Measurements from ENCODE around the gene NADK. TPM values are rescaled to one million over a fixed set of nuclear protein-coding genes. Genes with fewer than 3 reads are reported as not detected.
A peak's percentile ranks its signal among the peaks of the same experiment; 100 is the strongest.

Gene NADK
- total and polyA plus RNA-seq, 2 of the 13 experiments (the other 11 are each of a cell fraction or from before 2014, with no cell fraction given) = 56.6 to 60.1 TPM

DNA sequence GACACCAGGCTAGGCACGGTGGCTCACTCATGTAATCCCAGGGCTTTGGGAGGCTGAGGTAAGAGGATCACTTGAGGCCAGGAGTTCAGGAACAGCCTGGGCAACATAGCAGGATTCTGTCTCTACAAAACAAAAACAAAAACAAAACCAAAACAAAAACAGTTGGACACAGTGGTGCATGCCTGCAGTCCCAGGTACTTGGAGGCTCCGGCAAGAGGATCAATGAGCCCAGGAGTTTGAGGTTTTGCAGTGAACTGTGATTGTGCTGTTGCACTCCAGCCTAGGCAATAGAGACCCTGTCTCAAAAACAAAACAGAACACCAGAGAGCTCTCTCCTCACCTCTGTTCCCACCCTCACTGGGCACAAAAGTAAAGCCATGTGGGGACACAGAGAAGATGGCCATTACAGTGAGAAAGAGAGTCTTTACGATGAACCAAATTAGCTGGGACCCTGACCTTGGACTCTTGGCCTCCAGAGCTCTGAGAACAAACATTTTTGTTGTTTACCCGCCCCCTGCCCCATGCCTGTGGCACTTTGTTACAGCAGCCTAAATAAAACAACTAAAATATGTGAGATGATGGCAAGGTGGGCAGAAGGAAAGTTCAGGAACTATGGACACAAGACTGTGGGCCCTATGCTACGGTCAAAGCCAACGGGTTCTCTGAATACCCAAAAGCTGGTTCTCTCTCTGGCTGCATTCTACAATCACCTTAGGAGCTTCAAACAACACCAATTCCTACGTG lies 9.8 kb downstream of the NADK start (continued):
- TF ChIP-seq, protein P1, sequence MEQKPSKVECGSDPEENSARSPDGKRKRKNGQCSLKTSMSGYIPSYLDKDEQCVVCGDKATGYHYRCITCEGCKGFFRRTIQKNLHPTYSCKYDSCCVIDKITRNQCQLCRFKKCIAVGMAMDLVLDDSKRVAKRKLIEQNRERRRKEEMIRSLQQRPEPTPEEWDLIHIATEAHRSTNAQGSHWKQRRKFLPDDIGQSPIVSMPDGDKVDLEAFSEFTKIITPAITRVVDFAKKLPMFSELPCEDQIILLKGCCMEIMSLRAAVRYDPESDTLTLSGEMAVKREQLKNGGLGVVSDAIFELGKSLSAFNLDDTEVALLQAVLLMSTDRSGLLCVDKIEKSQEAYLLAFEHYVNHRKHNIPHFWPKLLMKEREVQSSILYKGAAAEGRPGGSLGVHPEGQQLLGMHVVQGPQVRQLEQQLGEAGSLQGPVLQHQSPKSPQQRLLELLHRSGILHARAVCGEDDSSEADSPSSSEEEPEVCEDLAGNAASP (CRISPR knock-in tag; IDR thresholded peaks at IDR 0.05; ENCODE audit: borderline replicate concordance) = peak; percentile 65; the same call in 1 of the 2 replicates
- TF ChIP-seq ZNF326 (CRISPR knock-in tag; IDR thresholded peaks at IDR 0.05; ENCODE audit: borderline replicate concordance) (no peak), TCF7 (IDR thresholded peaks at IDR 0.05; ENCODE audit: low read depth) (peak; percentile 35; the same call in 1 of the 2 replicates), MAFG (CRISPR knock-in tag; IDR thresholded peaks at IDR 0.05) (no peak), RORA (CRISPR knock-in tag; IDR thresholded peaks at IDR 0.05) (no peak), ZKSCAN5 (CRISPR knock-in tag; IDR thresholded peaks at IDR 0.05) (no peak), RFXAP (CRISPR knock-in tag; IDR thresholded peaks at IDR 0.05; ENCODE audit: borderline replicate concordance) (peak; percentile 46; the same call in 1 of the 2 replicates), ZFP36 (IDR thresholded peaks at IDR 0.05; ENCODE audit: borderline replicate concordance, low read depth, low read length, partially characterized antibody) (no peak), BORCS8-MEF2B (CRISPR knock-in tag; IDR thresholded peaks at IDR 0.05) (no peak), ZNF883 (CRISPR knock-in tag; IDR thresholded peaks at IDR 0.05; ENCODE audit: not compliant biosample characterization) (no peak), GPN1 (CRISPR knock-in tag; IDR thresholded peaks at IDR 0.05; ENCODE audit: borderline replicate concordance) (no peak), KLF13 (CRISPR knock-in tag; IDR thresholded peaks at IDR 0.05) (no peak), SRF (IDR thresholded peaks at IDR 0.05; ENCODE audit: low read depth, low read length) (no peak), SIN3B (IDR thresholded peaks at IDR 0.05; ENCODE audit: low read length) (no peak), ZNF703 (CRISPR knock-in tag; IDR thresholded peaks at IDR 0.05; ENCODE audit: borderline replicate concordance) (no peak), DPF2 (CRISPR knock-in tag; IDR thresholded peaks at IDR 0.05; ENCODE audit: borderline replicate concordance, low read depth) (no peak), ZNF790 (CRISPR knock-in tag; IDR thresholded peaks at IDR 0.05; ENCODE audit: borderline replicate concordance) (no peak)
- TF ChIP-seq, protein P2, sequence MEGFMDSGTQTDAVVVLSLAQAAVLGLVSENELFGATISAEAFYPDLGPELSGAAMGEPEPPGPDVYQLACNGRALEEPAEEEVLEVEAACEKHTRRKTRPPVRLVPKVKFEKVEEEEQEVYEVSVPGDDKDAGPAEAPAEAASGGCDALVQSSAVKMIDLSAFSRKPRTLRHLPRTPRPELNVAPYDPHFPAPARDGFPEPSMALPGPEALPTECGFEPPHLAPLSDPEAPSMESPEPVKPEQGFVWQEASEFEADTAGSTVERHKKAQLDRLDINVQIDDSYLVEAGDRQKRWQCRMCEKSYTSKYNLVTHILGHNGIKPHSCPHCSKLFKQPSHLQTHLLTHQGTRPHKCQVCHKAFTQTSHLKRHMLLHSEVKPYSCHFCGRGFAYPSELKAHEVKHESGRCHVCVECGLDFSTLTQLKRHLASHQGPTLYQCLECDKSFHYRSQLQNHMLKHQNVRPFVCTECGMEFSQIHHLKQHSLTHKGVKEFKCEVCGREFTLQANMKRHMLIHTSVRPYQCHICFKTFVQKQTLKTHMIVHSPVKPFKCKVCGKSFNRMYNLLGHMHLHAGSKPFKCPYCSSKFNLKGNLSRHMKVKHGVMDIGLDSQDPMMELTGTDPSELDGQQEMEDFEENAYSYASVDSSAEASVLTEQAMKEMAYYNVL (CRISPR knock-in tag; IDR thresholded peaks at IDR 0.05; ENCODE audit: borderline replicate concordance) = no peak
- TF ChIP-seq, protein P3, sequence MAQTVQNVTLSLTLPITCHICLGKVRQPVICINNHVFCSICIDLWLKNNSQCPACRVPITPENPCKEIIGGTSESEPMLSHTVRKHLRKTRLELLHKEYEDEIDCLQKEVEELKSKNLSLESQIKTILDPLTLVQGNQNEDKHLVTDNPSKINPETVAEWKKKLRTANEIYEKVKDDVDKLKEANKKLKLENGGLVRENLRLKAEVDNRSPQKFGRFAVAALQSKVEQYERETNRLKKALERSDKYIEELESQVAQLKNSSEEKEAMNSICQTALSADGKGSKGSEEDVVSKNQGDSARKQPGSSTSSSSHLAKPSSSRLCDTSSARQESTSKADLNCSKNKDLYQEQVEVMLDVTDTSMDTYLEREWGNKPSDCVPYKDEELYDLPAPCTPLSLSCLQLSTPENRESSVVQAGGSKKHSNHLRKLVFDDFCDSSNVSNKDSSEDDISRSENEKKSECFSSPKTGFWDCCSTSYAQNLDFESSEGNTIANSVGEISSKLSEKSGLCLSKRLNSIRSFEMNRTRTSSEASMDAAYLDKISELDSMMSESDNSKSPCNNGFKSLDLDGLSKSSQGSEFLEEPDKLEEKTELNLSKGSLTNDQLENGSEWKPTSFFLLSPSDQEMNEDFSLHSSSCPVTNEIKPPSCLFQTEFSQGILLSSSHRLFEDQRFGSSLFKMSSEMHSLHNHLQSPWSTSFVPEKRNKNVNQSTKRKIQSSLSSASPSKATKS (CRISPR knock-in tag; IDR thresholded peaks at IDR 0.05) = no peak
- TF ChIP-seq, protein P4, sequence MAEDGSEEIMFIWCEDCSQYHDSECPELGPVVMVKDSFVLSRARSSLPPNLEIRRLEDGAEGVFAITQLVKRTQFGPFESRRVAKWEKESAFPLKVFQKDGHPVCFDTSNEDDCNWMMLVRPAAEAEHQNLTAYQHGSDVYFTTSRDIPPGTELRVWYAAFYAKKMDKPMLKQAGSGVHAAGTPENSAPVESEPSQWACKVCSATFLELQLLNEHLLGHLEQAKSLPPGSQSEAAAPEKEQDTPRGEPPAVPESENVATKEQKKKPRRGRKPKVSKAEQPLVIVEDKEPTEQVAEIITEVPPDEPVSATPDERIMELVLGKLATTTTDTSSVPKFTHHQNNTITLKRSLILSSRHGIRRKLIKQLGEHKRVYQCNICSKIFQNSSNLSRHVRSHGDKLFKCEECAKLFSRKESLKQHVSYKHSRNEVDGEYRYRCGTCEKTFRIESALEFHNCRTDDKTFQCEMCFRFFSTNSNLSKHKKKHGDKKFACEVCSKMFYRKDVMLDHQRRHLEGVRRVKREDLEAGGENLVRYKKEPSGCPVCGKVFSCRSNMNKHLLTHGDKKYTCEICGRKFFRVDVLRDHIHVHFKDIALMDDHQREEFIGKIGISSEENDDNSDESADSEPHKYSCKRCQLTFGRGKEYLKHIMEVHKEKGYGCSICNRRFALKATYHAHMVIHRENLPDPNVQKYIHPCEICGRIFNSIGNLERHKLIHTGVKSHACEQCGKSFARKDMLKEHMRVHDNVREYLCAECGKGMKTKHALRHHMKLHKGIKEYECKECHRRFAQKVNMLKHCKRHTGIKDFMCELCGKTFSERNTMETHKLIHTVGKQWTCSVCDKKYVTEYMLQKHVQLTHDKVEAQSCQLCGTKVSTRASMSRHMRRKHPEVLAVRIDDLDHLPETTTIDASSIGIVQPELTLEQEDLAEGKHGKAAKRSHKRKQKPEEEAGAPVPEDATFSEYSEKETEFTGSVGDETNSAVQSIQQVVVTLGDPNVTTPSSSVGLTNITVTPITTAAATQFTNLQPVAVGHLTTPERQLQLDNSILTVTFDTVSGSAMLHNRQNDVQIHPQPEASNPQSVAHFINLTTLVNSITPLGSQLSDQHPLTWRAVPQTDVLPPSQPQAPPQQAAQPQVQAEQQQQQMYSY (CRISPR knock-in tag; IDR thresholded peaks at IDR 0.05) = no peak

All from HepG2 (cell line).